Keratinocyte (primary cell): ENCODE measurements around the gene PABPN1.

Experiments used
- EZH2 ChIP-seq: IDR thresholded peaks from one replicate; pipeline ENCODE4 v1.6.1; 2012; ENCODE audit warnings: inconsistent platforms, mild to moderate bottlenecking, low read length, moderate library complexity
- TF ChIP-seq, protein P1 (sequence below), 3 experiments: IDR thresholded peaks in 1 of 3; conservative IDR thresholded peaks in 1 of 3; optimal IDR thresholded peaks in 1 of 3; 2 replicates in 2 of 3; 3 replicates in 1 of 3; pipeline versions ENCODE3 to v1.5.1; 2011; ENCODE audit warnings: low read length in 3 of 3, mild to moderate bottlenecking in 3 of 3, moderate library complexity in 2 of 3, control low read depth in 1 of 3, inconsistent platforms in 1 of 3; ENCODE audit not compliant: insufficient read depth in 2 of 3; ENCODE audit errors: extremely low read depth in 1 of 3

DNA sequence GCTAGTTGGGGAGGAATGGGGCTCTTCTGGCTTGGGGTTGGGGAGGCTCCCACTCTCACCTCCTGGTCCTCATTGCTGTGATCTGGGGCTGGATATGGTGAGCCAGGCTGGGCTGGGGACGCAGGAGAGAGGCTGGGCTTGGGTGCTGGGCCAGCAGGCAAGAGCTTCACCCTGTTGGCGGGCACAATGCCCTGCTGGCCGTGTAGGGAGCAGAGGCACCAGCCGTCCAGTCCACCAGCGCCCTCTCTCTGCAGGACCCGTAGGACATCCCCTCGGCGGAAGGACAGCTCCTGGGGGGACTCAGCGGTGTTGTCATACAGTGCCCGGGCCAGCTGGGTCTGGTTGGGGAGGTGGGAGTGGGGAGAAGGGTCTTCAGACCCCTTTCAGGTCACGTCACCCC, 39.2 kb downstream of the PABPN1 start:
- TF ChIP-seq, protein P1, sequence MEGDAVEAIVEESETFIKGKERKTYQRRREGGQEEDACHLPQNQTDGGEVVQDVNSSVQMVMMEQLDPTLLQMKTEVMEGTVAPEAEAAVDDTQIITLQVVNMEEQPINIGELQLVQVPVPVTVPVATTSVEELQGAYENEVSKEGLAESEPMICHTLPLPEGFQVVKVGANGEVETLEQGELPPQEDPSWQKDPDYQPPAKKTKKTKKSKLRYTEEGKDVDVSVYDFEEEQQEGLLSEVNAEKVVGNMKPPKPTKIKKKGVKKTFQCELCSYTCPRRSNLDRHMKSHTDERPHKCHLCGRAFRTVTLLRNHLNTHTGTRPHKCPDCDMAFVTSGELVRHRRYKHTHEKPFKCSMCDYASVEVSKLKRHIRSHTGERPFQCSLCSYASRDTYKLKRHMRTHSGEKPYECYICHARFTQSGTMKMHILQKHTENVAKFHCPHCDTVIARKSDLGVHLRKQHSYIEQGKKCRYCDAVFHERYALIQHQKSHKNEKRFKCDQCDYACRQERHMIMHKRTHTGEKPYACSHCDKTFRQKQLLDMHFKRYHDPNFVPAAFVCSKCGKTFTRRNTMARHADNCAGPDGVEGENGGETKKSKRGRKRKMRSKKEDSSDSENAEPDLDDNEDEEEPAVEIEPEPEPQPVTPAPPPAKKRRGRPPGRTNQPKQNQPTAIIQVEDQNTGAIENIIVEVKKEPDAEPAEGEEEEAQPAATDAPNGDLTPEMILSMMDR (optimal IDR thresholded peaks at IDR 0.05 in 1 of 3, IDR thresholded peaks at IDR 0.05 in 1 of 3, conservative IDR thresholded peaks at IDR 0.05 in 1 of 3; ENCODE audit: extremely low read depth in 1 of 3, insufficient read depth in 2 of 3, low read length in 3 of 3), result no peak
- no peak for TF ChIP-seq EZH2
